ENCODE measurements around the gene RAD51B. TPM values are rescaled to one million over a fixed set of nuclear protein-coding genes. Genes with fewer than 3 reads are reported as not detected.

Gene RAD51B
- polyA plus RNA-seq, 1 donor (not counting 4 experiments of a cell fraction or from before 2014, with no cell fraction given), result 13.3 TPM

DNA sequence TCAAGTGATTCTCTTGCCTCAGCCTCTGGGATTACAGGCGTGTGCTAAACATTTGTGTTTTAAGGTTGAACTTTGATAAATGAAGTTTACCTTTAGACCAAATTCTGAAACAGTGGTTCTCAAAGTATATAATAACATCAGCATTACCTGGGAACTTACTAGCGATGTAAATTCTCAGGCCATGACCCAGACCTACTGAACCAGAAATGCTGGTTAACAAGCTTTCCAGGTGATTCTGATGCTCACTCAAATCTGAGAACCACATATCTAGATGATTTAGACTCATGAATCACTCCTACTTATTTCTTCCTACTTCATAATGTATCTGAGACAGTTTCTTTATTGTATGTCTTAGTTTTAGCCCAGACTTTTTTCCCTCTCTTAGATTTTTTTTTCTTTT is 43.6 kb downstream of the RAD51B start:
- no peak overlapping the region for H3K4me2 ChIP-seq (ENCODE audit: control insufficient read depth, extremely low read depth, insufficient read depth, low read depth, low read length)
- no peaks in the 10 kb centered on the region for H3K9me1 ChIP-seq (ENCODE audit: control insufficient read depth, extremely low read depth, insufficient read depth, low read length)
- H3K9ac ChIP-seq (ENCODE audit: control insufficient read depth, extremely low read depth, insufficient read depth, low read length), result no peak overlapping the region
- no peak overlapping the region for H3K27ac ChIP-seq (ENCODE audit: control insufficient read depth, insufficient read depth, low read length)
- H3K9me3 ChIP-seq (ENCODE audit: control insufficient read depth, low read depth, low read length), result no peaks in the 10 kb centered on the region
- dilution Hi-C loops (cut with MboI; ENCODE audit: extremely low pct_ligation_motif_present, low sequenced_read_pairs), result no loop called here
- no peaks in the 10 kb centered on the region for H3K27me3 ChIP-seq (ENCODE audit: control insufficient read depth, extremely low read depth, insufficient read depth, low read length)
- H3K36me3 ChIP-seq (ENCODE audit: control insufficient read depth in 2 of 2, extremely low read depth in 1 of 2, insufficient read depth in 2 of 2, low read length in 2 of 2), result no peaks in the 10 kb centered on the region
- no peaks in the 10 kb centered on the region for H3K79me2 ChIP-seq (ENCODE audit: control insufficient read depth, insufficient read depth, low read length)
- H2AFZ ChIP-seq (ENCODE audit: control insufficient read depth, low read length), result no peak overlapping the region
- no peaks in the 10 kb centered on the region for H4K20me1 ChIP-seq (ENCODE audit: control insufficient read depth, extremely low read depth, insufficient read depth, low read length)
- TF ChIP-seq, protein P1, sequence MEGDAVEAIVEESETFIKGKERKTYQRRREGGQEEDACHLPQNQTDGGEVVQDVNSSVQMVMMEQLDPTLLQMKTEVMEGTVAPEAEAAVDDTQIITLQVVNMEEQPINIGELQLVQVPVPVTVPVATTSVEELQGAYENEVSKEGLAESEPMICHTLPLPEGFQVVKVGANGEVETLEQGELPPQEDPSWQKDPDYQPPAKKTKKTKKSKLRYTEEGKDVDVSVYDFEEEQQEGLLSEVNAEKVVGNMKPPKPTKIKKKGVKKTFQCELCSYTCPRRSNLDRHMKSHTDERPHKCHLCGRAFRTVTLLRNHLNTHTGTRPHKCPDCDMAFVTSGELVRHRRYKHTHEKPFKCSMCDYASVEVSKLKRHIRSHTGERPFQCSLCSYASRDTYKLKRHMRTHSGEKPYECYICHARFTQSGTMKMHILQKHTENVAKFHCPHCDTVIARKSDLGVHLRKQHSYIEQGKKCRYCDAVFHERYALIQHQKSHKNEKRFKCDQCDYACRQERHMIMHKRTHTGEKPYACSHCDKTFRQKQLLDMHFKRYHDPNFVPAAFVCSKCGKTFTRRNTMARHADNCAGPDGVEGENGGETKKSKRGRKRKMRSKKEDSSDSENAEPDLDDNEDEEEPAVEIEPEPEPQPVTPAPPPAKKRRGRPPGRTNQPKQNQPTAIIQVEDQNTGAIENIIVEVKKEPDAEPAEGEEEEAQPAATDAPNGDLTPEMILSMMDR (optimal IDR thresholded peaks at IDR 0.05 in 1 of 3, IDR thresholded peaks at IDR 0.05 in 1 of 3, conservative IDR thresholded peaks at IDR 0.05 in 1 of 3; ENCODE audit: extremely low read depth in 1 of 3, insufficient read depth in 2 of 3, low read length in 3 of 3), result no peak
- no peak for TF ChIP-seq EZH2 (IDR thresholded peaks at IDR 0.05; ENCODE audit: low read length)
- FAIRE-seq, result no peak
- DNase-seq (ENCODE audit: low read depth, low spot score), result no peak
- H3K4me1 ChIP-seq (ENCODE audit: control insufficient read depth, extremely low read depth, insufficient read depth, low read length), result peaks cover 2% of the 10 kb centered on the region
- no peak overlapping the region for H3K4me3 ChIP-seq (ENCODE audit: control insufficient read depth in 2 of 3, extremely low read depth in 1 of 3, insufficient read depth in 2 of 3, low read depth in 1 of 3, low read length in 3 of 3)

DNA sequence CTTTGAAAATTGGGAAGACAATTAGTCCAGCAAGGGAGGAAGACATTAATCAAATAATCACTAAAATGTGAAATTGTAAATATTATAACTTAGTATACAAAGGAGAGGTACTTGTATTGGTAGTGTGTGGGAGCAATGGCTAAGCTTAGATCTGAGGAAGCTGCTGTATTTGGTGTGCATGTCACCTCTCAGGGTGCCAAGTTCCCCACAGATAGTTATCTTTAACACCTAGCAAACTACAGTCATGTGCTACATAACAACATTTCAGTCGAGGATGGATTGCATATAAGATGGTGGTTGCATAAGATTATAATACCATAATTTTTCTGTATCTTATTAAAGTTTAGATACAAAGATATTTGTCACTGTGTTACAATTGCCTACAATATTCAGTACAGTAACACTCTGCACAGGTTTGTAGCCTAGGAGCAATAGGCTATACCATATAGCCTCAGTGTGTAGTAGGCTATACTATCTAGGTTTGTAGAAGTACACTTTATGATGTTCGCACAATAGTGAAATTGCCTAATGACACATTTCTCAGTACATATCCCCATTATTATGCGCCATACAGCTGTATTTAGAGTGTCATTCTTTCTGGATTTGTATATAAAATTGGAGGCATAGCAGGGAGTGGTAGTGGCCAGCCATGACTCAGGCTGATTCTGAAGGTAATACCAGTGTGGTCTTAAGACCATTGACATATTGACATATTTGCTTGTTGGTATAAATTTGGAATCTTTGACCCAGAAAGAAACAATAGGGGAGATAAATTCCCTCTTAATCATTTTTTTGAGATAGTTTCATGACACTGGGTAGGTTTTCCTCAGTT is 55.8 kb downstream of the RAD51B start:
- TF ChIP-seq, protein P1 (optimal IDR thresholded peaks at IDR 0.05 in 1 of 3, IDR thresholded peaks at IDR 0.05 in 1 of 3, conservative IDR thresholded peaks at IDR 0.05 in 1 of 3; ENCODE audit: extremely low read depth in 1 of 3, insufficient read depth in 2 of 3, low read length in 3 of 3), result no peak
- TF ChIP-seq EZH2 (IDR thresholded peaks at IDR 0.05; ENCODE audit: low read length), result no peak
- H3K9me1 ChIP-seq (ENCODE audit: control insufficient read depth, extremely low read depth, insufficient read depth, low read length), result no peaks in the 10 kb centered on the region
- FAIRE-seq, result no peak

More for the DNA sequence above, 55.8 kb downstream of the RAD51B start:
- Histone ChIP-seq H3K27me3 (ENCODE audit: control insufficient read depth, extremely low read depth, insufficient read depth, low read length) (no peaks in the 10 kb centered on the region), H3K9ac (ENCODE audit: control insufficient read depth, extremely low read depth, insufficient read depth, low read length) (no peak overlapping the region), H3K4me2 (ENCODE audit: control insufficient read depth, extremely low read depth, insufficient read depth, low read depth, low read length) (no peak overlapping the region), H3K27ac (ENCODE audit: control insufficient read depth, insufficient read depth, low read length) (no peak overlapping the region), H3K36me3 (ENCODE audit: control insufficient read depth in 2 of 2, extremely low read depth in 1 of 2, insufficient read depth in 2 of 2, low read length in 2 of 2) (no peaks in the 10 kb centered on the region), H3K79me2 (ENCODE audit: control insufficient read depth, insufficient read depth, low read length) (no peaks in the 10 kb centered on the region), H3K4me3 (ENCODE audit: control insufficient read depth in 2 of 3, extremely low read depth in 1 of 3, insufficient read depth in 2 of 3, low read depth in 1 of 3, low read length in 3 of 3) (no peak overlapping the region), H3K9me3 (ENCODE audit: control insufficient read depth, low read depth, low read length) (no peaks in the 10 kb centered on the region), H2AFZ (ENCODE audit: control insufficient read depth, low read length) (no peak overlapping the region), H4K20me1 (ENCODE audit: control insufficient read depth, extremely low read depth, insufficient read depth, low read length) (no peaks in the 10 kb centered on the region), H3K4me1 (ENCODE audit: control insufficient read depth, extremely low read depth, insufficient read depth, low read length) (no peaks in the 10 kb centered on the region)
- DNase-seq (ENCODE audit: low read depth, low spot score), result no peak
- dilution Hi-C loops (cut with MboI; ENCODE audit: extremely low pct_ligation_motif_present, low sequenced_read_pairs), result no loop called here

Data from keratinocyte (primary cell).